Chondrocyte (in vitro differentiated cells): ENCODE results near the gene SLC25A25. TPM values are rescaled to one million over a fixed set of nuclear protein-coding genes. Genes with fewer than 3 reads are reported as not detected.

Experiments used
- DNase-seq: peaks from one replicate; pipeline ENCODE4 v3.0.0; 2021; ENCODE audit warnings: mixed read lengths, low spot score
- H3K27ac Mint-ChIP-seq: one replicate; pipeline ENCODE4 v1.8.0; 2021; ENCODE audit warnings: mild to moderate bottlenecking, moderate library complexity, mixed read lengths; ENCODE audit not compliant: unreplicated experiment
- H3K27me3 Mint-ChIP-seq: 2 replicates; pipeline ENCODE4 v1.8.0; 2021; ENCODE audit warnings: low read depth, mixed read lengths
- H3K36me3 Mint-ChIP-seq: 2 replicates; pipeline ENCODE4 v1.8.0; 2021; ENCODE audit warnings: low read depth, mixed read lengths
- H3K4me1 Mint-ChIP-seq: 2 replicates; pipeline ENCODE4 v1.8.0; 2021; ENCODE audit warnings: low read depth, mild to moderate bottlenecking, mixed read lengths
- H3K4me3 Mint-ChIP-seq: one replicate; pipeline ENCODE4 v1.8.0; 2021; ENCODE audit warnings: mild to moderate bottlenecking, moderate library complexity, mixed read lengths; ENCODE audit not compliant: unreplicated experiment
- H3K9me3 Mint-ChIP-seq: 2 replicates; pipeline ENCODE4 v1.8.0; 2021; ENCODE audit warnings: low read depth, mixed read lengths
- total RNA-seq: library from RNA; stranded (reverse); gene quantifications from 3 replicates; pipeline ENCODE4 v1.2.1, GENCODE V29; 2021
- TF ChIP-seq, protein P1 (sequence below): fragments of 200-600 bp; sonication (generic); IDR thresholded peaks from 2 replicates; pipeline ENCODE4 v1.5.0; 2021; ENCODE audit warnings: antibody characterized with exemption, mild to moderate bottlenecking, moderate library complexity

The SLC25A25 gene
- total RNA-seq, 1 donor from 2014 or later = 17.6 TPM

DNA sequence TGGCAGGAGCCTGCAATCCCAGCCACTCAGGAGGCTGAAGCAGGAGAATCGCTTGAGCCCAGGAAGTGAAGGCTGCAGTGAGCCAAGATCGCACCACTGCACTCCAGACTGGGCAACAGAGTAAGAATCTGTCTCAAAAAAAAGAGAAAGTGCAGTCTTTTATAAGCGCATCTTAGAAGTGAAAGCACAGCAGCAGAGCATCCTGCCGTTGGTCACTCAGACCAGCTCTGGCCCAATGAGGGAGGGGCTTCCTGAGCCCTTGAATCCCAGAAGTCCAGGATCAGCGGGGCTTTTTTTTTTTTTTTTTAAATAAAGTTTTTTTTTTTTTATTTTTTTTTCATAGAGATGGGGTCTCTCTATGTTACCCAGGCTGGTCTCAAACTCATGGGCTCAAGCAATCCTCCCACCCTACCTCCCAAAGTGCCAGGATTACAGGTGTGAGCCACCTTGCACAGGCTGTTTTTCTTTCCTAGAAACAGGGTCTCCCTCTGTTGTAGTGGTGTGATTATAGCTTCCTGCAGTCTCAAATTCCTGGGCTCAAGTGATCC is 43.2 kb upstream of the SLC25A25 start:
- no peak for DNase-seq
- Mint-ChIP-seq H3K27me3 (no peaks in the 10 kb centered on the region), H3K4me3 (no peak overlapping the region), H3K9me3 (no peaks in the 10 kb centered on the region), H3K4me1 (peaks cover 23% of the 10 kb centered on the region), H3K36me3 (no peaks in the 10 kb centered on the region), H3K27ac (no peak overlapping the region)
- TF ChIP-seq, protein P1, sequence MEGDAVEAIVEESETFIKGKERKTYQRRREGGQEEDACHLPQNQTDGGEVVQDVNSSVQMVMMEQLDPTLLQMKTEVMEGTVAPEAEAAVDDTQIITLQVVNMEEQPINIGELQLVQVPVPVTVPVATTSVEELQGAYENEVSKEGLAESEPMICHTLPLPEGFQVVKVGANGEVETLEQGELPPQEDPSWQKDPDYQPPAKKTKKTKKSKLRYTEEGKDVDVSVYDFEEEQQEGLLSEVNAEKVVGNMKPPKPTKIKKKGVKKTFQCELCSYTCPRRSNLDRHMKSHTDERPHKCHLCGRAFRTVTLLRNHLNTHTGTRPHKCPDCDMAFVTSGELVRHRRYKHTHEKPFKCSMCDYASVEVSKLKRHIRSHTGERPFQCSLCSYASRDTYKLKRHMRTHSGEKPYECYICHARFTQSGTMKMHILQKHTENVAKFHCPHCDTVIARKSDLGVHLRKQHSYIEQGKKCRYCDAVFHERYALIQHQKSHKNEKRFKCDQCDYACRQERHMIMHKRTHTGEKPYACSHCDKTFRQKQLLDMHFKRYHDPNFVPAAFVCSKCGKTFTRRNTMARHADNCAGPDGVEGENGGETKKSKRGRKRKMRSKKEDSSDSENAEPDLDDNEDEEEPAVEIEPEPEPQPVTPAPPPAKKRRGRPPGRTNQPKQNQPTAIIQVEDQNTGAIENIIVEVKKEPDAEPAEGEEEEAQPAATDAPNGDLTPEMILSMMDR = no peak

DNA sequence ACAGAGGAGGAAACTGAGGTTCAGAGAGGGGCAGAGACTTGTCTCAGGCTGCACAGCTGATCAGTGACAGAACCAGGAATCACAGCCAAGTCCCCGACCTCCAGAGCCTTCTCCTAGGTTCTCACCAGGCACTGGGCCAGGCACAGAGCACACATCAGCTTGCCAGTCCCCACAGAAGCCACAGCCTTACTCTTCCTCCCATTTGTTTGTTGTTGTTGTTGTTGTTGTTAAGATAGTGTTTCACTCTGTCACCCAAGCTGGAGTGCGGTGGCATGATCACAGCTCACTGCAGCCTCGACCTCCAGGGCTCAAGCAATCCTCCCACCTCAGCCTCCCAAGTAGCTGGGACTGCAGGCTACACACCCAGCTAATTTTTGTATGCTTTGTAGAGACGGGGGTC is 42.3 kb upstream of the SLC25A25 start:
- no peak for DNase-seq

DNA sequence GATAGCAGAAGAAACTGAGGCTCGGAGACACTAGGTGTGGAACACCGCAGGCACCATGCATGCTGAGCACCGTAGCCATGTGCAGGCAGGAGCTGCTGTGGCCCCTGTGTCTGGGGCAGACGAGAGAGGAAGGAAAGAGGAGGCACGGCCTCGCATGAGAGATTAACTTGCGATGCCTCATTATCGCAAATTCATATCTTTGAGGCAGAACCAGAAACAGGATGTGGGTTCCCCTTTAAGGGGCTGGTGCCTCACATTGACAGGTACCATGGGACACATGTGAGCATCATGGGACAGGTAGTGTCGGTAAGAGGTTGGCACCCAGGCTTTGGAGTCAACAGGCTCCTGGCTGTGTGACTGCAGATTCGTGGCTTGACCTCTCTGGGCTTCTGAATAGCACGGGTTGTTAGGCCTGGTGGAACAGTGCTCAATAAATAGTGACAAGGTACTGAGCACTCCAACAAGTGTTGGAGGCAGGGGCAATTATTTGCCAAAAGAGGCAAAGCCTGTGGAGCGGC is 41.7 kb upstream of the SLC25A25 start:
- no peaks in the 10 kb centered on the region for H3K36me3 Mint-ChIP-seq
- TF ChIP-seq, protein P1 = no peak
- DNase-seq = no peak
- H3K27ac Mint-ChIP-seq = no peak overlapping the region
- H3K4me3 Mint-ChIP-seq = no peak overlapping the region
- no peaks in the 10 kb centered on the region for H3K9me3 Mint-ChIP-seq
- no peaks in the 10 kb centered on the region for H3K27me3 Mint-ChIP-seq
- H3K4me1 Mint-ChIP-seq = peaks cover 23% of the 10 kb centered on the region

More for the DNA sequence above, 42.3 kb upstream of the SLC25A25 start:
- Mint-ChIP-seq H3K4me3 (no peak overlapping the region), H3K4me1 (peaks cover 23% of the 10 kb centered on the region), H3K9me3 (no peaks in the 10 kb centered on the region), H3K27me3 (no peaks in the 10 kb centered on the region), H3K36me3 (no peaks in the 10 kb centered on the region), H3K27ac (no peak overlapping the region)
- TF ChIP-seq, protein P1 = no peak

DNA sequence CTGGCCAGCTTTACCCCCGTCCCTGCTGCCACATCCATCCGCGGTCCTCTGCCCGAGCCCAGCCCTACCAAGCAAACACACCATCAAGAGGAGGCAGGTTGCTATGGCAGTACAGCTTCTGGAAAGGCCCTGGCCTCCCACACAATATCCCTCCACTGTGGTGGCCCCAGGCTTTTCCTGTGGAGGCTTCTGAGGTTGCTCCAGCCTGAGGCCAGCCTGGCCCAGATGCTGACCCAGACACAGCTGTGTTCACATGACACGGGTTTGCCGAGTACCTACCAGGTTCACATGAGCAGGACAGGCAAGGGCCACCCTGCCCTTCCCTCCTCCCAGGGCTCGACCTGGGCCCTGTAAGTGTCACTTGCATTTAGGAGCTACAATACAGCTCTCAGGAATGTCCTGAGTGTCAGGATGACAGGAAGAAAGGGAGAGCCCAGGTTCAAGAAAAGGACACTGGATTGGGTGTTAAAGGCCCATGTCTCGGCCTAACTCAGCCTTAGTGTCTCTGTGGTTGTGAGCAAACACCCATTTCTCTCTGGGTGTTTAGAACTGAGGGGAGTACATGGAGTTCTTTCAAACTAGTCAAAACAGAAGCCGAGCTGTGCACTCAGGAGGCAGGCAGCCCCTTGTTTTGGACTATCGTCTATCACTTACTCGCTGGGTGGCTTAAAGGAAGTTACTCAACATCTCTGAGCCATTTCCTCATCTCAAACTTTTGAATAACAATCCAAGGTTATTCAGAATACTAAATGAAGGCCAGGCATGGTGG is 41.1 kb upstream of the SLC25A25 start:
- Mint-ChIP-seq H3K27ac (no peak overlapping the region), H3K9me3 (no peaks in the 10 kb centered on the region), H3K27me3 (no peaks in the 10 kb centered on the region), H3K4me1 (peaks cover 23% of the 10 kb centered on the region), H3K4me3 (no peak overlapping the region), H3K36me3 (no peaks in the 10 kb centered on the region)
- no peak for DNase-seq
- TF ChIP-seq, protein P1 = no peak

DNA sequence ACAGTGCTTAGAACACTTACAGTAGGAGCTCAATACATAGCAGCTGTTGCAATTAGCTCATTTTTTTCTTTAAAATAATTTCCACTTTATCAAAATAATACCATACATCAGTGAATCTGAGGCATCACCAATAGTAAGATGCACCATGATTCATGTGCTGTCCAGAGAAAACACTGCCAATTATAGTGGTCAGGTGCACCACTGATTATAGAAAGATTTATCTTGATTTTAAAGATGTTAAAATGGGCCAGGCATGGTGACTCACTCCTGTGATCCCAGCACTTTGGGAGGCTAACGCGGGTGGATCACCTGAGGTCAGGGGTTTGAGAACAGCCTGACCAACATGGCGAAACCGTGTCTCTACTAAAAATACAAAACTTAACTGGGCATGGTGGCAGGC is 40.3 kb upstream of the SLC25A25 start:
- no peaks in the 10 kb centered on the region for H3K9me3 Mint-ChIP-seq
- H3K4me3 Mint-ChIP-seq = no peak overlapping the region
- peaks cover 22% of the 10 kb centered on the region for H3K4me1 Mint-ChIP-seq
- H3K27me3 Mint-ChIP-seq = no peaks in the 10 kb centered on the region
- TF ChIP-seq, protein P1 = no peak
- no peak for DNase-seq
- H3K27ac Mint-ChIP-seq = no peak overlapping the region
- no peaks in the 10 kb centered on the region for H3K36me3 Mint-ChIP-seq
